HepG2 (cell line): ENCODE data around the gene OPN1SW. TPM values are rescaled to one million over a fixed set of nuclear protein-coding genes. Genes with fewer than 3 reads are reported as not detected.

Source experiments
- ATAC-seq: fragments of 200-7000 bp; cut with Tn5 transposase; 3 replicates; pipeline ENCODE4 v1.9.1; 2020; ENCODE audit warnings: mild to moderate bottlenecking, moderate library complexity
- BruUV-seq: library from RNA; stranded (reverse); fragments of 400-500 nt; replicated peaks from 2 replicates; lab custom pipeline; 2021; lab: Mats Ljungman, UMichigan
- CTCF ChIA-PET: fragments of 300-600 bp; formaldehyde crosslinking; extraction: SDS; loops from one replicate; lab custom pipeline; 2021; ENCODE audit warnings: low total read pairs, inconsistent platforms, low intra/inter-chr PET ratio; lab: Yijun Ruan, JAX
- POLR2A ChIA-PET: fragments of 350-600 bp; sonication (Branson Sonifier 250); formaldehyde crosslinking; loops from one replicate; lab custom pipeline; 2020; ENCODE audit warnings: antibody characterized with exemption, inconsistent platforms; lab: Yijun Ruan, JAX
- DNase-seq: peaks from one replicate; pipeline ENCODE4 v3.0.0-alpha.2; 2015; ENCODE audit warnings: low spot score
- FAIRE-seq: peaks from 3 replicates; lab custom pipeline; 2011; peaks lifted over from hg19 to GRCh38; lab: Jason Lieb, UNC
- H2AFZ ChIP-seq: one replicate; pipeline ENCODE4 v1.6.1; 2011; ENCODE audit warnings: low read length, inconsistent platforms
- H3K27ac ChIP-seq: fragments of 300-600 bp; 3 replicates; pipeline ENCODE4 v1.8.0; 2011; ENCODE audit warnings: mixed run types, mild to moderate bottlenecking, mixed read lengths, low read length, inconsistent platforms; ENCODE audit not compliant: insufficient read depth; ENCODE audit errors: extremely low read length
- H3K27me3 ChIP-seq, 2 experiments: fragments of 200-600 bp in 1 of 2; 2 replicates in 1 of 2; 3 replicates in 1 of 2; pipeline versions ENCODE4 v1.6.0 to v1.8.0; 2011; ENCODE audit warnings: low read length in 2 of 2, mild to moderate bottlenecking in 2 of 2, moderate library complexity in 2 of 2, inconsistent platforms in 1 of 2; ENCODE audit not compliant: insufficient read depth in 2 of 2, control insufficient read depth in 1 of 2
- H3K36me3 ChIP-seq, 2 experiments: fragments of 200-600 bp in 1 of 2; replicated peaks in 1 of 2; 2 replicates in 1 of 2; 3 replicates in 1 of 2; pipeline versions ENCODE4 v1.5.1 to v1.8.0; 2011; ENCODE audit warnings: low read length in 2 of 2, inconsistent platforms in 1 of 2; ENCODE audit not compliant: insufficient read depth in 2 of 2, control insufficient read depth in 1 of 2
- H3K4me1 ChIP-seq: 2 replicates; pipeline ENCODE4 v1.5.1; 2012; ENCODE audit warnings: low read length, inconsistent platforms; ENCODE audit not compliant: insufficient read depth
- H3K4me2 ChIP-seq: 2 replicates; pipeline ENCODE4 v1.6.0; 2011; ENCODE audit warnings: low read depth, low read length, inconsistent platforms
- H3K4me3 ChIP-seq, 3 experiments: fragments of 200-600 bp in 1 of 3; sonication (generic), shearing (Covaris generic) in 1 of 3; replicated peaks in 1 of 3; 2 replicates each; pipeline ENCODE4 v1.5.1; 2011 to 2016; ENCODE audit warnings: low read length in 3 of 3, inconsistent platforms in 2 of 3, low read depth in 2 of 3, mild to moderate bottlenecking in 2 of 3, control low read depth in 1 of 3, mixed read lengths in 1 of 3; ENCODE audit not compliant: insufficient read depth in 1 of 3
- H3K79me2 ChIP-seq: one replicate; pipeline ENCODE4 v1.6.1; 2011; ENCODE audit warnings: low read length, inconsistent platforms; ENCODE audit not compliant: insufficient read depth
- H3K9ac ChIP-seq: 2 replicates; pipeline ENCODE4 v1.6.0; 2011; ENCODE audit warnings: mild to moderate bottlenecking, low read depth, low read length, inconsistent platforms; ENCODE audit not compliant: insufficient read depth
- H3K9me3 ChIP-seq: 2 replicates; pipeline ENCODE4 v1.5.1; 2012; ENCODE audit warnings: mild to moderate bottlenecking, low read length
- H4K20me1 ChIP-seq: 2 replicates; pipeline ENCODE4 v1.6.0; 2011; ENCODE audit warnings: inconsistent platforms, mild to moderate bottlenecking, low read length, moderate library complexity; ENCODE audit not compliant: insufficient read depth
- BATF2 ChIP-seq: sonication (generic); formaldehyde crosslinking; IDR thresholded peaks from 2 replicates; pipeline ENCODE4 v1.8.0; 2022; ENCODE audit warnings: mild to moderate bottlenecking, missing genetic modification reagents, moderate library complexity
- KLF12 ChIP-seq: sonication (generic); formaldehyde crosslinking; IDR thresholded peaks from 2 replicates; pipeline ENCODE4 v1.4.0; 2020; ENCODE audit warnings: missing genetic modification reagents, borderline replicate concordance
- MTF2 ChIP-seq: sonication (generic); formaldehyde crosslinking; IDR thresholded peaks from 2 replicates; pipeline ENCODE4 v1.5.0; 2020; ENCODE audit warnings: missing genetic modification reagents, borderline replicate concordance
- ZNF142 ChIP-seq: sonication (generic); formaldehyde crosslinking; IDR thresholded peaks from 2 replicates; pipeline ENCODE4 v1.4.0; 2020; ENCODE audit warnings: missing genetic modification reagents
- ZNF724P ChIP-seq: sonication (generic); formaldehyde crosslinking; IDR thresholded peaks from 2 replicates; pipeline ENCODE4 v1.8.0; 2022; ENCODE audit warnings: missing genetic modification reagents, borderline replicate concordance
- WGBS: methylation state at CpG from one replicate; pipeline ENCODE4 v1.1.6; 2017; ENCODE audit warnings: low lambda C conversion rate; 5-methylcytosine and 5-hydroxymethylcytosine counted together
- in situ Hi-C: cut with HindIII; loops from 2 replicates; pipeline ENCODE4 v1.10.0; 2017; ENCODE audit warnings: low pct_unique_long_range_greater_than_20kb; ENCODE audit not compliant: extremely low pct_ligation_motif_present
- intact Hi-C: fragments of 100-400 bp; cut with micrococcal nuclease; formaldehyde crosslinking; loops from one replicate; pipeline ENCODE4 v1.10.0; 2022; ENCODE audit not compliant: unreplicated experiment
- polyA plus RNA-seq, 8 experiments: library from polyadenylated mRNA; depleted of rRNA in 3 of 8; stranded (reverse) in 7 of 8; unstranded in 1 of 8; fragments of >200 nt; fragmentation: Illumina TruSeq in 4 of 8; extraction: Trizol in 4 of 8; gene quantifications; 2 replicates each; pipeline versions ENCODE4 v1.2.1 to v1.2.3, GENCODE V29; 2011 to 2016; ENCODE audit warnings: low read depth in 4 of 8, missing spikeins in 1 of 8, mixed read lengths in 1 of 8; ENCODE audit not compliant: insufficient read depth in 1 of 8
- total RNA-seq, 5 experiments: library from RNA; depleted of rRNA; stranded (reverse); fragments of >200 nt; fragmentation: Illumina TruSeq; extraction: Trizol; gene quantifications; 2 replicates each; pipeline ENCODE4 v1.2.3, GENCODE V29; 2016; ENCODE audit warnings: low read depth in 1 of 5

OPN1SW gene
- total and polyA plus RNA-seq, 2 of the 13 experiments (the other 11 are each of a cell fraction or from before 2014, with no cell fraction given), result not detected

- H3K36me3 ChIP-seq, result no peaks in the 10 kb centered on the region
- ChIA-PET POLR2A (no interaction called here), CTCF (no interaction called here)
- intact Hi-C loops (no loop called here), in situ Hi-C loops (no loop called here)
- DNase-seq, result no peak
- H3K4me3 ChIP-seq, result no peak overlapping the region
- ATAC-seq, result peak; percentile 27; the same call in 1 of the 3 replicates
- peaks cover 3 to 39% of the 10 kb centered on the region in 2 experiments; a peak in 3 of 5 replicates for H3K27me3 ChIP-seq
- no peak overlapping the region for H3K9ac ChIP-seq
- no peak overlapping the region for H3K4me2 ChIP-seq
- H3K9me3 ChIP-seq, result no peaks in the 10 kb centered on the region
- no peak for FAIRE-seq
- no peak overlapping the region for H3K27ac ChIP-seq
- H4K20me1 ChIP-seq, result no peaks in the 10 kb centered on the region
- H2AFZ ChIP-seq, result no peak overlapping the region
- H3K79me2 ChIP-seq, result no peaks in the 10 kb centered on the region
- TF ChIP-seq ZNF724P (no peak), ZNF142 (CRISPR knock-in tag) (no peak), MTF2 (no peak), KLF12 (CRISPR knock-in tag) (no peak), BATF2 (no peak)
- WGBS, result 21% methylated on average over 2 of the region's 3 CpGs
- H3K4me1 ChIP-seq, result no peaks in the 10 kb centered on the region
- no TSS peak for BruUV-seq
Observed at GRCh38 chr7:128809363-128809762, 33.8 kb upstream of the OPN1SW start.
